H1 (cell line): ENCODE measurements around the gene ARRB1. TPM values are rescaled to one million over a fixed set of nuclear protein-coding genes. Genes with fewer than 3 reads are reported as not detected.

Experiments
- CTCF ChIA-PET: fragments of 300-600 bp; sonication (Branson Sonifier 250); formaldehyde crosslinking; loops from one replicate; lab custom pipeline; 2021; ENCODE audit not compliant: partially characterized antibody; lab: Charles Lee
- POLR2A ChIA-PET: fragments of 300-600 bp; sonication (Branson Sonifier 250); formaldehyde crosslinking; loops from one replicate; lab custom pipeline; 2021; ENCODE audit warnings: inconsistent platforms; ENCODE audit not compliant: partially characterized antibody; lab: Charles Lee
- DNase-seq, 2 experiments: peaks; one replicate each; pipeline versions ENCODE4 v3.0.0 to v3.0.0-alpha.2; 2010 to 2022; ENCODE audit warnings: low spot score in 2 of 2, low read depth in 1 of 2, mixed read lengths in 1 of 2
- FAIRE-seq: peaks from 2 replicates; lab custom pipeline; 2011; peaks lifted over from hg19 to GRCh38; lab: Jason Lieb, UNC
- H2AFZ ChIP-seq: 2 replicates; pipeline ENCODE4 v1.8.1; 2012; ENCODE audit warnings: low read length, inconsistent platforms
- H2AK5ac ChIP-seq: 2 replicates; pipeline ENCODE4 v1.6.1; 2013; ENCODE audit warnings: low read depth, low read length
- H2BK120ac ChIP-seq: replicated peaks from 2 replicates; pipeline ENCODE3; 2013; ENCODE audit warnings: low read depth, low read length, inconsistent platforms
- H2BK12ac ChIP-seq: 2 replicates; pipeline ENCODE4 v1.6.1; 2013; ENCODE audit warnings: low read depth, low read length
- H2BK15ac ChIP-seq: 2 replicates; pipeline ENCODE4 v1.6.1; 2013; ENCODE audit warnings: low read length
- H2BK20ac ChIP-seq: 2 replicates; pipeline ENCODE4 v1.6.1; 2013; ENCODE audit warnings: low read length
- H2BK5ac ChIP-seq: 2 replicates; pipeline ENCODE4 v1.6.1; 2013; ENCODE audit warnings: low read depth, low read length
- H3K14ac ChIP-seq: 2 replicates; pipeline ENCODE4 v1.6.1; 2013; ENCODE audit warnings: inconsistent platforms; ENCODE audit not compliant: insufficient read length
- H3K18ac ChIP-seq: 2 replicates; pipeline ENCODE4 v1.6.1; 2013; ENCODE audit warnings: low read length; ENCODE audit errors: extremely low read depth
- H3K23ac ChIP-seq: 2 replicates; pipeline ENCODE4 v1.6.1; 2013; ENCODE audit warnings: inconsistent platforms; ENCODE audit not compliant: insufficient read length
- H3K23me2 ChIP-seq: 2 replicates; pipeline ENCODE4 v1.6.1; 2013; ENCODE audit warnings: low read depth, low read length
- H3K27ac ChIP-seq: 2 replicates; pipeline ENCODE4 v1.6.1; 2011; ENCODE audit warnings: low read depth, low read length, inconsistent platforms
- H3K27me3 ChIP-seq, 4 experiments: replicated peaks in 1 of 4; 1 replicate in 1 of 4; 2 replicates in 3 of 4; pipeline versions ENCODE4 v1.6.1 to v1.8.1; 2011 to 2013; ENCODE audit warnings: low read length in 3 of 4, mild to moderate bottlenecking in 3 of 4, inconsistent platforms in 2 of 4, mixed read lengths in 2 of 4, moderate library complexity in 1 of 4; ENCODE audit not compliant: control insufficient read depth in 3 of 4, insufficient read depth in 3 of 4; ENCODE audit errors: extremely low read depth in 1 of 4
- H3K36me3 ChIP-seq, 4 experiments: 2 replicates each; pipeline versions ENCODE4 v1.6.1 to v1.8.1; 2011 to 2013; ENCODE audit warnings: mild to moderate bottlenecking in 4 of 4, low read length in 3 of 4, moderate library complexity in 2 of 4, control low read depth in 1 of 4, inconsistent platforms in 1 of 4; ENCODE audit not compliant: insufficient read depth in 4 of 4, control insufficient read depth in 2 of 4
- H3K4ac ChIP-seq: replicated peaks from 2 replicates; pipeline ENCODE3; 2013; ENCODE audit warnings: low read length, low read depth, mixed read lengths, inconsistent platforms; ENCODE audit not compliant: insufficient read length
- H3K4me1 ChIP-seq, 4 experiments: replicated peaks in 1 of 4; 1 replicate in 1 of 4; 2 replicates in 3 of 4; pipeline versions ENCODE4 v1.6.1 to v1.8.1; 2011 to 2013; ENCODE audit warnings: low read length in 3 of 4, inconsistent platforms in 2 of 4, mixed read lengths in 1 of 4; ENCODE audit not compliant: insufficient read depth in 4 of 4, control insufficient read depth in 3 of 4
- H3K4me2 ChIP-seq, 2 experiments: 2 replicates each; pipeline versions ENCODE4 v1.6.1 to v1.8.1; 2011 to 2013; ENCODE audit warnings: low read depth in 2 of 2, low read length in 2 of 2, control low read depth in 1 of 2, inconsistent platforms in 1 of 2, mild to moderate bottlenecking in 1 of 2; ENCODE audit not compliant: insufficient read depth in 1 of 2
- H3K4me3 ChIP-seq, 4 experiments: fragments of 200-600, 300-600 bp in 1 of 4; sonication (generic), shearing (Covaris generic), sonication (Bioruptor Twin) in 1 of 4; 2 replicates each; pipeline versions ENCODE4 v1.5.1 to v1.8.1; 2011 to 2016; ENCODE audit warnings: low read length in 4 of 4, low read depth in 3 of 4, control low read depth in 2 of 4, inconsistent platforms in 2 of 4, mild to moderate bottlenecking in 2 of 4, mixed read lengths in 1 of 4, moderate library complexity in 1 of 4; ENCODE audit not compliant: insufficient read depth in 2 of 4; ENCODE audit errors: extremely low read depth in 1 of 4
- H3K56ac ChIP-seq: replicated peaks from 2 replicates; pipeline ENCODE3; 2013; ENCODE audit warnings: low read depth, mild to moderate bottlenecking, mixed read lengths, low read length, inconsistent platforms; ENCODE audit not compliant: insufficient read length
- H3K79me1 ChIP-seq: 2 replicates; pipeline ENCODE4 v1.6.1; 2013; ENCODE audit warnings: low read depth, low read length, control low read depth
- H3K79me2 ChIP-seq, 2 experiments: 2 replicates each; pipeline versions ENCODE4 v1.6.1 to v1.8.1; 2012 to 2013; ENCODE audit warnings: low read length in 2 of 2, mild to moderate bottlenecking in 2 of 2, inconsistent platforms in 1 of 2; ENCODE audit not compliant: insufficient read depth in 2 of 2, control insufficient read depth in 1 of 2
- H3K9ac ChIP-seq, 4 experiments: replicated peaks in 1 of 4; 1 replicate in 1 of 4; 2 replicates in 3 of 4; pipeline versions ENCODE4 v1.6.1 to v1.8.1; 2011 to 2013; ENCODE audit warnings: low read depth in 3 of 4, low read length in 3 of 4, control low read depth in 2 of 4, mild to moderate bottlenecking in 2 of 4, moderate library complexity in 2 of 4, inconsistent platforms in 1 of 4; ENCODE audit errors: extremely low read depth in 1 of 4
- H3K9me3 ChIP-seq, 2 experiments: 2 replicates each; pipeline versions ENCODE4 v1.6.1 to v1.8.1; 2012 to 2013; ENCODE audit warnings: mild to moderate bottlenecking in 2 of 2, moderate library complexity in 2 of 2, control low read depth in 1 of 2, inconsistent platforms in 1 of 2, low read depth in 1 of 2, low read length in 1 of 2, mixed read lengths in 1 of 2; ENCODE audit not compliant: insufficient read depth in 2 of 2
- H4K20me1 ChIP-seq, 2 experiments: replicated peaks in 1 of 2; 2 replicates each; pipeline versions ENCODE3 to v1.8.1; 2011 to 2013; ENCODE audit warnings: inconsistent platforms in 2 of 2, low read length in 2 of 2, mild to moderate bottlenecking in 1 of 2; ENCODE audit not compliant: insufficient read depth in 2 of 2, control insufficient read depth in 1 of 2
- H4K5ac ChIP-seq: 2 replicates; pipeline ENCODE4 v1.6.1; 2013; ENCODE audit warnings: low read length, low read depth, mixed read lengths, inconsistent platforms; ENCODE audit not compliant: insufficient read length
- H4K8ac ChIP-seq: 2 replicates; pipeline ENCODE4 v1.8.0; 2013; ENCODE audit warnings: mild to moderate bottlenecking, moderate library complexity, low read length, inconsistent platforms; ENCODE audit not compliant: insufficient read depth; ENCODE audit errors: extremely low read depth
- H4K91ac ChIP-seq: replicated peaks from 2 replicates; pipeline ENCODE3; 2013; ENCODE audit warnings: low read length, mixed read lengths, inconsistent platforms; ENCODE audit not compliant: insufficient read length
- HDAC2 ChIP-seq, 2 experiments: fragments of 300-600 bp in 1 of 2; sonication (generic) in 1 of 2; IDR thresholded peaks; 2 replicates each; pipeline ENCODE4 v1.6.1; 2011 to 2012; ENCODE audit warnings: low read depth in 2 of 2, low read length in 2 of 2, mild to moderate bottlenecking in 2 of 2, moderate library complexity in 2 of 2, borderline replicate concordance in 1 of 2, inconsistent platforms in 1 of 2
- KDM1A ChIP-seq: fragments of 200-600, 300-600 bp; sonication (generic); IDR thresholded peaks from 2 replicates; pipeline ENCODE4 v1.7.1; 2016; ENCODE audit warnings: mild to moderate bottlenecking, low read length, borderline replicate concordance
- POU5F1 ChIP-seq: IDR thresholded peaks from 2 replicates; pipeline ENCODE4 v1.6.1; 2011; ENCODE audit warnings: low read depth, mild to moderate bottlenecking, low read length, moderate library complexity
- RXRA ChIP-seq: IDR thresholded peaks from 2 replicates; pipeline ENCODE4 v1.6.1; 2011; ENCODE audit warnings: low read depth, mild to moderate bottlenecking, low read length, moderate library complexity; ENCODE audit not compliant: insufficient read depth
- WGBS, 2 experiments: shearing (Covaris generic) in 1 of 2; methylation state at CpG; one replicate each; pipeline versions ENCODE4 v1.1.6 to v1.1.7; 2013 to 2015; ENCODE audit warnings: low lambda C conversion rate in 2 of 2, mixed read lengths in 2 of 2, inconsistent platforms in 1 of 2, low coverage in 1 of 2, missing lambda C conversion rate in 1 of 2; ENCODE audit not compliant: insufficient replicate concordance in 2 of 2, insufficient coverage in 1 of 2, insufficient read length in 1 of 2; ENCODE audit errors: extremely low coverage in 1 of 2, missing lambda C conversion rate in 1 of 2; 5-methylcytosine and 5-hydroxymethylcytosine counted together
- polyA plus RNA-seq, 7 experiments: library from polyadenylated mRNA; depleted of rRNA in 3 of 7; stranded (reverse) in 5 of 7; unstranded in 2 of 7; fragments of >200 nt in 5 of 7; fragments of 200-250 nt in 2 of 7; gene quantifications; 1 replicate in 5 of 7; 2 replicates in 1 of 7; 4 replicates in 1 of 7; pipeline versions ENCODE4 v1.2.1 to v1.2.3, GENCODE V29; 2011 to 2013; ENCODE audit warnings: missing spikeins in 2 of 7, mixed read lengths in 2 of 7
- total RNA-seq: library from RNA; stranded (reverse); fragmentation: NEBNext Ultra II Directional; extraction: Animal tissue kit (Norgen Biotek cat#: 25700); gene quantifications from 2 replicates; pipeline ENCODE4 v1.2.1, GENCODE V29; 2021

Gene ARRB1
- total and polyA plus RNA-seq, 2 of the 8 experiments (the other 6 are each of a cell fraction or from before 2014, with no cell fraction given): 9.4 to 31.8 TPM

DNA sequence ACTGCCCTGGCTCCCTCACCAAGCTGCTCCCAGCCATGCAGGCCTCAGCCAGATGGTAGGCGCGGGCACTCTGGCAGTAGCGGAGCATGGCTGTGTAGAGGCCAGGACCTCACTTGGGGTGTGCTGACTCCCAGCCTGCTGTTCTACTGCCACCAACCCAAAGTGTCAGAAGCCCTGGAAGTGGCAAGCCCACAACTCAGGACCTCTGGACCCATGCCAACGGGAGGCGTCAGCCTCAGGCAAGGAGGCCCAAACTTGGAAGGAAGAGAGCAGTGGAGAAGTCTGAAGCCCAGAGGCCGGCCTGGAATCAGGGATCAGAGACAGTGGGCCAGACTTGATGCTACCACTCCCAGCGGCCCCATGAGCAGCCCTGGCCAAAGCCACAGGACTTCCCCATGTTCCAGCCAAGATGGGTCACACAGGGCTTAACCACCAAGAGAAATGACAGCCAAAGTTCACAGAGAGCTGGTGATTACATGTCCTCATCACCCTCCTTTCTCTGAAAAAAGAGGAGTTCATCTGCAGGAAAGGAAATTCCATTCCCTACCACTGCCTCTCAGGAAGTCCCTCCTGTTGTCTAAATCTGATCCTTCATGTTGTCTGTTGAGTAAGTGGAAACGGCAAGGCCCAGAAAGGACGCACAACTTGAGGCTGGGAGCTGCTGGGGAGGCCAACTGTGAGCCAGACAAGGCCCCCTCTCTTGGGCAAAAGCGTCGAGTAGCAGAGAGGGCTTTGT lies 4.4 kb downstream of the ARRB1 start:
- Histone ChIP-seq H4K8ac (no peak overlapping the region), H2AFZ (no peak overlapping the region), H2BK20ac (0 out of 2 replicates have a peak overlapping the region, but pooled peaks have one; percentile 21), H3K79me1 (peaks cover 9% of the 10 kb centered on the region), H4K20me1 (peaks cover 0 to 4% of the 10 kb centered on the region in 2 experiments), H3K4ac (peak overlapping the region; percentile 17), H3K36me3 (no peaks in the 10 kb centered on the region), H3K18ac (peak overlapping the region; percentile 79; the same call in 1 of the 2 replicates), H3K79me2 (peaks cover 0 to 3% of the 10 kb centered on the region in 2 experiments; a peak in 1 of 4 replicates), H3K14ac (no peak overlapping the region), H2BK5ac (peak overlapping the region; percentile 62; the same call in 1 of the 2 replicates), H2AK5ac (peak overlapping the region; percentile 58; the same call in 1 of the 2 replicates), H3K23me2 (peaks cover 14% of the 10 kb centered on the region), H4K91ac (no peak overlapping the region), H2BK12ac (0 out of 2 replicates have a peak overlapping the region, but pooled peaks have one; percentile 9), H2BK120ac (no peak overlapping the region), H3K9me3 (no peaks in the 10 kb centered on the region), H3K9ac (no peak overlapping the region; a peak in 1 of 7 replicates), H3K4me1 (peaks cover 18 to 45% (median 26%) of the 10 kb centered on the region in 4 experiments), H3K27ac (no peak overlapping the region), H3K4me3 (no peak overlapping the region), H4K5ac (no peak overlapping the region), H3K56ac (no peak overlapping the region), H3K4me2 (no peak overlapping the region), H2BK15ac (no peak overlapping the region), H3K23ac (no peak overlapping the region), H3K27me3 (peaks cover 4 to 11% (median 10%) of the 10 kb centered on the region in 4 experiments; a peak in 6 of 7 replicates)
- ChIA-PET CTCF (interaction anchor here (0.8 to 2.6 kb wide), 8 partner anchors 10 to 185 kb away, joined by 3 to 8 read pairs (median 4); no protein-coding TSS in a partner anchor), POLR2A (interaction anchor here (1.2 to 6.6 kb wide), 4 partner anchors 7 to 15 kb away, joined by 4 to 72 read pairs (median 8); no protein-coding TSS in a partner anchor)
- FAIRE-seq: no peak
- peak in 1 of 2 experiments; percentile 82; a peak in 1 of 4 replicates for TF ChIP-seq HDAC2 (IDR thresholded peaks at IDR 0.05; ENCODE audit: borderline replicate concordance in 1 of 2, low read depth in 2 of 2, low read length in 2 of 2)
- TF ChIP-seq KDM1A: peak; percentile 70; the same call in 1 of the 2 replicates
- TF ChIP-seq POU5F1: no peak
- no peak for TF ChIP-seq RXRA
- no peak for DNase-seq
- 94% methylated on average over 11 of the region's 11 CpGs; no CpG with 5 or more reads in 1 of the 2 experiments for WGBS, 2 experiments
